Measurements from ENCODE around the gene PKIG.

Gene PKIG

GRCh38 chr20:44572551-44573500 is 9.6 kb upstream of the PKIG start:
- H3K36me3 Mint-ChIP-seq (ENCODE audit: low read depth): no peaks in the 10 kb centered on the region
- H3K4me3 Mint-ChIP-seq: peak overlapping the region in 2 of 3 experiments; percentile 39 to 41
- peaks cover 3% of the 10 kb centered on the region for H3K27me3 Mint-ChIP-seq (ENCODE audit: low read depth)
- peak overlapping the region; percentile 79 to 98 (median 92) for H3K27ac Mint-ChIP-seq
- H3K9me3 Mint-ChIP-seq: no peaks in the 10 kb centered on the region
- TF ChIP-seq, protein P1, sequence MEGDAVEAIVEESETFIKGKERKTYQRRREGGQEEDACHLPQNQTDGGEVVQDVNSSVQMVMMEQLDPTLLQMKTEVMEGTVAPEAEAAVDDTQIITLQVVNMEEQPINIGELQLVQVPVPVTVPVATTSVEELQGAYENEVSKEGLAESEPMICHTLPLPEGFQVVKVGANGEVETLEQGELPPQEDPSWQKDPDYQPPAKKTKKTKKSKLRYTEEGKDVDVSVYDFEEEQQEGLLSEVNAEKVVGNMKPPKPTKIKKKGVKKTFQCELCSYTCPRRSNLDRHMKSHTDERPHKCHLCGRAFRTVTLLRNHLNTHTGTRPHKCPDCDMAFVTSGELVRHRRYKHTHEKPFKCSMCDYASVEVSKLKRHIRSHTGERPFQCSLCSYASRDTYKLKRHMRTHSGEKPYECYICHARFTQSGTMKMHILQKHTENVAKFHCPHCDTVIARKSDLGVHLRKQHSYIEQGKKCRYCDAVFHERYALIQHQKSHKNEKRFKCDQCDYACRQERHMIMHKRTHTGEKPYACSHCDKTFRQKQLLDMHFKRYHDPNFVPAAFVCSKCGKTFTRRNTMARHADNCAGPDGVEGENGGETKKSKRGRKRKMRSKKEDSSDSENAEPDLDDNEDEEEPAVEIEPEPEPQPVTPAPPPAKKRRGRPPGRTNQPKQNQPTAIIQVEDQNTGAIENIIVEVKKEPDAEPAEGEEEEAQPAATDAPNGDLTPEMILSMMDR (IDR thresholded peaks at IDR 0.05; ENCODE audit: unreplicated experiment in 3 of 3): no peak
- H3K4me1 Mint-ChIP-seq: peaks cover 49% of the 10 kb centered on the region

DNA sequence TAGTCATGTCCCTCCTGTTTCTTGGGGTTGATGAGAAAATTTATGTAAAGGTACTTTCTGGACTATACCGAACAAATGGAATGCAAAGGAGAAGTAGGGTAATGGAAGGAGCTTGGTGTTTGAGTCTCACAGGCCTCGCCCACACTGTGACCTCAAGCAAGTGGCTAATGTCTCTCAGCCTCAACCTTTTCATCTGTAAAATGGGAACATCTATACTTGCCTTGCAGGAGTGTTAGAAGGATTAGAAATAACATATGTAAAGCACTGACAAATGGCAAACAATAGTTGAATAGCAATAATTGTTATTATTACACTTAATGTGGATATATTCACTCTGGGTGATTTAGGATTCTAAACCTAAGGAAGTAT is 8.9 kb upstream of the PKIG start:
- H3K27ac Mint-ChIP-seq: peak overlapping the region; percentile 79 to 98 (median 92)
- TF ChIP-seq, protein P1 (IDR thresholded peaks at IDR 0.05; ENCODE audit: unreplicated experiment in 3 of 3): no peak
- H3K27me3 Mint-ChIP-seq (ENCODE audit: low read depth): peaks cover 3% of the 10 kb centered on the region
- no peak overlapping the region for H3K4me3 Mint-ChIP-seq
- H3K4me1 Mint-ChIP-seq: peaks cover 49% of the 10 kb centered on the region
- H3K9me3 Mint-ChIP-seq: no peaks in the 10 kb centered on the region
- H3K36me3 Mint-ChIP-seq (ENCODE audit: low read depth): no peaks in the 10 kb centered on the region

DNA sequence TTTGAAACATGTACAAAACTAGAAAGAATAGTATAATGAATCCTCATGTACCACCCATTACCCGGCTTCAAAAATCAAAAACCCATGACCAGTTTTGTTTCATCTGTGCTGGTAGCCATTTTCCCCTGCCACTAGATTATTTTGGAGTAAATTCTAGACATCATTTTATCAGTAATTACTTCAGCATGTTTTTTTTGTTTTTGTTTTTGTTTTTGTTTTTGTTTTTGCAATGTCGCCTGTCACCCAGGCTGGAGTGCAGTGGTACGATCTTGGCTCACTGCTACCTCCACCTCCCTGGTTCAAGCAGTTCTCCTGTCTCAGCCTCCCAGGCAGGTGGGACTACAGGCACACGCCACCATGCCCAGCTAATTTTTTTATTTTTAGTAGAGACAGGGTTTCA is 8.0 kb upstream of the PKIG start:
- H3K27me3 Mint-ChIP-seq (ENCODE audit: low read depth): peaks cover 3% of the 10 kb centered on the region
- H3K27ac Mint-ChIP-seq: peak overlapping the region; percentile 71 to 98 (median 75)
- H3K36me3 Mint-ChIP-seq (ENCODE audit: low read depth): no peaks in the 10 kb centered on the region
- H3K4me3 Mint-ChIP-seq: no peak overlapping the region
- peaks cover 53% of the 10 kb centered on the region for H3K4me1 Mint-ChIP-seq
- H3K9me3 Mint-ChIP-seq: no peaks in the 10 kb centered on the region
- TF ChIP-seq, protein P1 (IDR thresholded peaks at IDR 0.05; ENCODE audit: unreplicated experiment in 3 of 3): no peak

- Mint-ChIP-seq H3K9me3 (no peaks in the 10 kb centered on the region), H3K4me3 (no peak overlapping the region), H3K4me1 (peaks cover 61% of the 10 kb centered on the region), H3K36me3 (ENCODE audit: low read depth) (no peaks in the 10 kb centered on the region), H3K27ac (peak overlapping the region; percentile 10 to 75 (median 56)), H3K27me3 (ENCODE audit: low read depth) (no peaks in the 10 kb centered on the region)
- TF ChIP-seq, protein P1 (IDR thresholded peaks at IDR 0.05; ENCODE audit: unreplicated experiment in 3 of 3): peak in 1 of 3 experiments; percentile 21
These were observed 6.1 kb upstream of the PKIG start for GRCh38 chr20:44576297-44576696.

DNA sequence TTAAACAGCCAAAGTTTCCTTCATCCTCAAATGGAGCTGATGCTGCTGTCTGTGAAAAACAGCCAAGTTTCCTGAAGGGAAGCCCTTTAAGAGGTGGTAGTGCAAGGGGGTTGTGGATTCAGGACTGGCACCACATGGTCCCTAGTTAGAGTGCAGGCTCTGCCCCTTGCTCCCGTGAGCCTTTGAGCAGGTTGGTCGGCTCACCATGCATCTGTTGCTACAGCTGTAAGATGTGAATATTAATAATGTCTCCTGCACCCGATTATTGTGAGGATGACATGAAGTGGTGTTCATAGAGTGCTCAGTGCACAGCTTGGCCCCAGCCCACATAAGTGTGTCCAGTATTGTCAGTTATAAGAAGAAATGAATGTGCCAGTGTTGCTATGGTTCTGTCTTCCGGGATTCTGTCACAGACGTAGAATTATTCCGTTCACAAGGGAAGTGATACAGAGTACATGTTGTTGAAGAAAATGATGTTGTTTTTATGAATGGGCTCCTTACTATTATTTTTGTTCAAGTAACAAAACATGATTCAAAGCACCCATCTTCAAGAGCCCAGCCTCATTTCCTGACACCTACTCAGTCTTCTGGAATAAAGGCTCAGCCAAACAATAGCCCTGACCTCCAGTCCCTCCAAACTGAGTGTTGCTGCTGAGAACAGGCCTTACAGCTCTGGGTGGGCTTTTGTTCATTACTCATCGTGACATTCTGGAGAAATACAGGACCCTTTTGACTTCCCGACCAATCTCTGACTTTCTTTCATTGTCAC is 2.9 kb upstream of the PKIG start:
- H3K4me3 Mint-ChIP-seq: no peak overlapping the region
- peaks cover 65% of the 10 kb centered on the region for H3K4me1 Mint-ChIP-seq
- H3K36me3 Mint-ChIP-seq (ENCODE audit: low read depth): no peaks in the 10 kb centered on the region
- H3K27ac Mint-ChIP-seq: peak overlapping the region in 2 of 3 experiments; percentile 45 to 50
- no peaks in the 10 kb centered on the region for H3K9me3 Mint-ChIP-seq
- H3K27me3 Mint-ChIP-seq (ENCODE audit: low read depth): no peaks in the 10 kb centered on the region
- TF ChIP-seq, protein P1 (IDR thresholded peaks at IDR 0.05; ENCODE audit: unreplicated experiment in 3 of 3): no peak
